ENCODE data around the gene HOXA9.

DNA sequence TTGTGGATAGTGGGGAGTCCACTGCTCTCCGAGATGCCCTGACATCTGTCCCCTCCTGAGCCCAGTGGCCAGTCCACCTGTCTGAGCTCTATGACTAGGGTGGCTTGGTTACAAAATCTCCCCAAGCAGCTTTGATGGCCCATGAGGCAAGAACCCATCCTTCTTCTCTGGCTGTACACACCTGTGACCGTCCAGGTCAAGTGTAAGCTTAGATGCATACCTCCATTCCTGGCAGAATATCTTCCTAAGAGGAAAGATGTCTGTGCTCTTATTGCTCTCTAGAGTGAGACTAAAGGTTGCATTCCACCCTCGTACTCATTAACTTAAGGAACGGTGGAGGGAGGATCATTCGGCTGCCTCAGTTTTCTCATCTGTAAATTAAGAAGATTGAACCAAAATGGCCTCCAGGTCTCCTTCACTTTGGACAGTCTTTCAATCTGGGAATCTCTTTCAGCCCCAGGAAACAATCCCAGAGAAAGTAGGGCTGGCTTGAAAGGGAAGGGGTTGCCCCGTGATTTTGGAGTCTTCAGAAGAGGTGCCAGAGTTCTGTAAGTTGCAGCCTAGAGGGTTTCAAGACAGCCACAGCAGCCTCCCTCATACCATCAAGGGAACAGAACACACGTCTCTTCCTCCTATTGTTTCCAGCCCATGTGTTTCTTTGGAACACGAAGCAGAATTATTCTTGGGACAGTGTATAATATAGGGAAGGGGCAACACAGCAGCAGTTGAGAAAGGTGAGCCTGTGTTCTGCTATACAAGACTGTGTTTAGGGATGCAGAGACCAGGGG lies 40.2 kb downstream of the HOXA9 start:
- TF ChIP-seq EZH2phosphoT487 (IDR thresholded peaks at IDR 0.05; ENCODE audit: low read depth, severe bottlenecking, unreplicated experiment) = no peak
- TF ChIP-seq, protein P1, sequence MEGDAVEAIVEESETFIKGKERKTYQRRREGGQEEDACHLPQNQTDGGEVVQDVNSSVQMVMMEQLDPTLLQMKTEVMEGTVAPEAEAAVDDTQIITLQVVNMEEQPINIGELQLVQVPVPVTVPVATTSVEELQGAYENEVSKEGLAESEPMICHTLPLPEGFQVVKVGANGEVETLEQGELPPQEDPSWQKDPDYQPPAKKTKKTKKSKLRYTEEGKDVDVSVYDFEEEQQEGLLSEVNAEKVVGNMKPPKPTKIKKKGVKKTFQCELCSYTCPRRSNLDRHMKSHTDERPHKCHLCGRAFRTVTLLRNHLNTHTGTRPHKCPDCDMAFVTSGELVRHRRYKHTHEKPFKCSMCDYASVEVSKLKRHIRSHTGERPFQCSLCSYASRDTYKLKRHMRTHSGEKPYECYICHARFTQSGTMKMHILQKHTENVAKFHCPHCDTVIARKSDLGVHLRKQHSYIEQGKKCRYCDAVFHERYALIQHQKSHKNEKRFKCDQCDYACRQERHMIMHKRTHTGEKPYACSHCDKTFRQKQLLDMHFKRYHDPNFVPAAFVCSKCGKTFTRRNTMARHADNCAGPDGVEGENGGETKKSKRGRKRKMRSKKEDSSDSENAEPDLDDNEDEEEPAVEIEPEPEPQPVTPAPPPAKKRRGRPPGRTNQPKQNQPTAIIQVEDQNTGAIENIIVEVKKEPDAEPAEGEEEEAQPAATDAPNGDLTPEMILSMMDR (IDR thresholded peaks at IDR 0.05; ENCODE audit: poor library complexity) = no peak

Measured in hepatocyte (in vitro differentiated cells).